ENCODE measurements around the gene DYNC2H1. TPM values are rescaled to one million over a fixed set of nuclear protein-coding genes. Genes with fewer than 3 reads are reported as not detected.

The DYNC2H1 gene
- total RNA-seq, 1 experiment from 2014 or later = 17.2 TPM

DNA sequence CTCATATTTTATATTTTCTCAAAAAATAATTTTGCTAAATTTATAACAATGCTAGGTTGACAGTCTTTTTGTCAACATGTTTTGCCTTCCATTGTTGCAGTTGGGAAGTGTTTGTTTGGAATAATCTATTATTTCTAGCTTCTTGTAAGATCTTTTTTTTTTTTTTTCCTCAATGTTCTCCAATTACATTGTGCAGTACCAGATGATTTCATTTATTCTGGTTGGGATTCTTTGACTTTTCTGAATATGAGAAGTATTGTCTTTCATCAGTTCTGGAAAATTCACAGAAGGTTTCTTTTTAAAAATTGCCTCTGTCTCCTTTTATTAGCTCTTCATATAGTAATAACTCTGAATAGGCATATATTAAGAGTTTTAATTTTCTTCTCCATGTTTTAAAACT lies 245.4 kb downstream of the DYNC2H1 start:
- TF ChIP-seq ZNF671 (CRISPR knock-in tag; IDR thresholded peaks at IDR 0.05) = no peak
- ChIA-PET POLR2A (no interaction called here), CTCF (no interaction called here)
- Mint-ChIP-seq H3K27ac (no peak overlapping the region), H3K9me3 (peaks cover 6% of the 10 kb centered on the region; the same call in 1 of the 2 replicates), H3K27me3 (ENCODE audit: low read depth) (no peaks in the 10 kb centered on the region), H3K36me3 (peaks cover 5% of the 10 kb centered on the region; the same call in 1 of the 2 replicates), H3K4me3 (no peak overlapping the region), H3K4me1 (peaks cover 7% of the 10 kb centered on the region)
- DNase-seq (ENCODE audit: low spot score) (no peak), ATAC-seq (no peak)

DNA sequence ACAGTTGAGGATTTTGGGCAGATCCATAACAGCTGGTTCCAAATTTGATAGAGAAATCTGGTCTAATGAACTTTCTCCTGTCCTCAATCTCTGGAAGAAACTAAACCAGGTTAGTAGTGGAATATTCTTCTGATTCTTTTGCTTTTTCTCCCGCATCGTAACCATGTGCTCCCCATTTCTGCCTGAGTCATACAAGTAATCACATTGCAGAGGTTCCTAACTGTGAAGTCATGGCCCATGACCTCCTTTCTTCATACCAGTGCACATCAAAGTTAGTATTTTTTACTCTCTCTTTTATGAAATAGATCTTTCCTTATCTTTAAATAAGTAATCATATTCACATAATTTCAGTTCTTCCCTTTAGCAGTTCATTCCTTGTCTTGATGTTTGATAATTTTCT lies 249.0 kb downstream of the DYNC2H1 start:
- ChIA-PET POLR2A (no interaction called here), CTCF (no interaction called here)
- no peak for TF ChIP-seq OVOL2 (CRISPR knock-in tag; IDR thresholded peaks at IDR 0.05; ENCODE audit: borderline replicate concordance)
- no peak for TF ChIP-seq ZNF263 (CRISPR knock-in tag; IDR thresholded peaks at IDR 0.05; ENCODE audit: low read depth)
- TF ChIP-seq, protein P1, sequence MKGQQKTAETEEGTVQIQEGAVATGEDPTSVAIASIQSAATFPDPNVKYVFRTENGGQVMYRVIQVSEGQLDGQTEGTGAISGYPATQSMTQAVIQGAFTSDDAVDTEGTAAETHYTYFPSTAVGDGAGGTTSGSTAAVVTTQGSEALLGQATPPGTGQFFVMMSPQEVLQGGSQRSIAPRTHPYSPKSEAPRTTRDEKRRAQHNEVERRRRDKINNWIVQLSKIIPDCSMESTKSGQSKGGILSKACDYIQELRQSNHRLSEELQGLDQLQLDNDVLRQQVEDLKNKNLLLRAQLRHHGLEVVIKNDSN (CRISPR knock-in tag; IDR thresholded peaks at IDR 0.05) = no peak
- no peak for TF ChIP-seq ZNF138 (CRISPR knock-in tag; conservative IDR thresholded peaks at IDR 0.05)
- TF ChIP-seq, protein P2, sequence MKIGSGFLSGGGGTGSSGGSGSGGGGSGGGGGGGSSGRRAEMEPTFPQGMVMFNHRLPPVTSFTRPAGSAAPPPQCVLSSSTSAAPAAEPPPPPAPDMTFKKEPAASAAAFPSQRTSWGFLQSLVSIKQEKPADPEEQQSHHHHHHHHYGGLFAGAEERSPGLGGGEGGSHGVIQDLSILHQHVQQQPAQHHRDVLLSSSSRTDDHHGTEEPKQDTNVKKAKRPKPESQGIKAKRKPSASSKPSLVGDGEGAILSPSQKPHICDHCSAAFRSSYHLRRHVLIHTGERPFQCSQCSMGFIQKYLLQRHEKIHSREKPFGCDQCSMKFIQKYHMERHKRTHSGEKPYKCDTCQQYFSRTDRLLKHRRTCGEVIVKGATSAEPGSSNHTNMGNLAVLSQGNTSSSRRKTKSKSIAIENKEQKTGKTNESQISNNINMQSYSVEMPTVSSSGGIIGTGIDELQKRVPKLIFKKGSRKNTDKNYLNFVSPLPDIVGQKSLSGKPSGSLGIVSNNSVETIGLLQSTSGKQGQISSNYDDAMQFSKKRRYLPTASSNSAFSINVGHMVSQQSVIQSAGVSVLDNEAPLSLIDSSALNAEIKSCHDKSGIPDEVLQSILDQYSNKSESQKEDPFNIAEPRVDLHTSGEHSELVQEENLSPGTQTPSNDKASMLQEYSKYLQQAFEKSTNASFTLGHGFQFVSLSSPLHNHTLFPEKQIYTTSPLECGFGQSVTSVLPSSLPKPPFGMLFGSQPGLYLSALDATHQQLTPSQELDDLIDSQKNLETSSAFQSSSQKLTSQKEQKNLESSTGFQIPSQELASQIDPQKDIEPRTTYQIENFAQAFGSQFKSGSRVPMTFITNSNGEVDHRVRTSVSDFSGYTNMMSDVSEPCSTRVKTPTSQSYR (CRISPR knock-in tag; IDR thresholded peaks at IDR 0.05) = no peak
- TF ChIP-seq TEAD4 (CRISPR knock-in tag; IDR thresholded peaks at IDR 0.05) = no peak
- TF ChIP-seq IRF2 (CRISPR knock-in tag; IDR thresholded peaks at IDR 0.05; ENCODE audit: borderline replicate concordance, low read depth) = no peak
- TF ChIP-seq, protein P3, sequence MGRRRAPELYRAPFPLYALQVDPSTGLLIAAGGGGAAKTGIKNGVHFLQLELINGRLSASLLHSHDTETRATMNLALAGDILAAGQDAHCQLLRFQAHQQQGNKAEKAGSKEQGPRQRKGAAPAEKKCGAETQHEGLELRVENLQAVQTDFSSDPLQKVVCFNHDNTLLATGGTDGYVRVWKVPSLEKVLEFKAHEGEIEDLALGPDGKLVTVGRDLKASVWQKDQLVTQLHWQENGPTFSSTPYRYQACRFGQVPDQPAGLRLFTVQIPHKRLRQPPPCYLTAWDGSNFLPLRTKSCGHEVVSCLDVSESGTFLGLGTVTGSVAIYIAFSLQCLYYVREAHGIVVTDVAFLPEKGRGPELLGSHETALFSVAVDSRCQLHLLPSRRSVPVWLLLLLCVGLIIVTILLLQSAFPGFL (CRISPR knock-in tag; IDR thresholded peaks at IDR 0.05; ENCODE audit: borderline replicate concordance) = no peak
- TF ChIP-seq FOXP1 (CRISPR knock-in tag; IDR thresholded peaks at IDR 0.05; ENCODE audit: borderline replicate concordance) = no peak
- TF ChIP-seq ZNF317 (CRISPR knock-in tag; IDR thresholded peaks at IDR 0.05; ENCODE audit: borderline replicate concordance, low read depth) = no peak
- no peak for TF ChIP-seq ZNF219 (CRISPR knock-in tag; IDR thresholded peaks at IDR 0.05; ENCODE audit: borderline replicate concordance)
- Mint-ChIP-seq H3K4me3 (no peak overlapping the region), H3K36me3 (no peaks in the 10 kb centered on the region), H3K27me3 (ENCODE audit: low read depth) (no peaks in the 10 kb centered on the region), H3K27ac (no peak overlapping the region), H3K9me3 (no peaks in the 10 kb centered on the region), H3K4me1 (peaks cover 8% of the 10 kb centered on the region)
- DNase-seq (ENCODE audit: low spot score) = no peak
- ATAC-seq = no peak

DNA sequence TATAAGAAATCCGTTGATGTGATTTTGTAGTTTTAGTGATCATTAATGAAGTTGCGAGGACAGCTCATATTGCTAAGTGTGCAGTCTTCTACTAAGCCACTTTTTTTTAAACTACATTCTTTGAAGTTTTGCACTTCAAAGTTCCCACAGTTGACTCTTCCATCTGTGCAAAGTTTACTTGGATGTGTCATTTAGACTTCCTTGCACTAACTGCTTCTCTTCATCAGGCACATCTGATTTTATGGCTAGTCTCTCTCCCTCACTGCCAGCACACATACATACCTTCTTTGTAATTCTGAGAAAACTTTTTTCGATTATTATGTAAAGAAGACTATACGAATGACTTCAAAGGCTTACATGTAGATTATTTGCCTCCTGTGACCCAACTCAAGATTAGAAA lies 250.0 kb downstream of the DYNC2H1 start:
- no peak overlapping the region; the same call in 1 of the 2 replicates for H3K27ac Mint-ChIP-seq
- no peaks in the 10 kb centered on the region for H3K9me3 Mint-ChIP-seq
- ATAC-seq = no peak
- ChIA-PET POLR2A (no interaction called here), CTCF (no interaction called here)
- H3K36me3 Mint-ChIP-seq = no peaks in the 10 kb centered on the region
- H3K4me1 Mint-ChIP-seq = peaks cover 8% of the 10 kb centered on the region
- no peaks in the 10 kb centered on the region for H3K27me3 Mint-ChIP-seq (ENCODE audit: low read depth)
- no peak overlapping the region for H3K4me3 Mint-ChIP-seq
- no peak for DNase-seq (ENCODE audit: low spot score)
- TF ChIP-seq NFATC4 (CRISPR knock-in tag; IDR thresholded peaks at IDR 0.05) (no peak), ZNF416 (CRISPR knock-in tag; IDR thresholded peaks at IDR 0.05) (no peak), JAZF1 (CRISPR knock-in tag; IDR thresholded peaks at IDR 0.05) (no peak), IRF2 (CRISPR knock-in tag; IDR thresholded peaks at IDR 0.05; ENCODE audit: borderline replicate concordance, low read depth) (no peak), GRHL2 (CRISPR knock-in tag; IDR thresholded peaks at IDR 0.05; ENCODE audit: insufficient replicate concordance, severe bottlenecking) (no peak), ZNF138 (CRISPR knock-in tag; conservative IDR thresholded peaks at IDR 0.05) (no peak)
- TF ChIP-seq, protein P4, sequence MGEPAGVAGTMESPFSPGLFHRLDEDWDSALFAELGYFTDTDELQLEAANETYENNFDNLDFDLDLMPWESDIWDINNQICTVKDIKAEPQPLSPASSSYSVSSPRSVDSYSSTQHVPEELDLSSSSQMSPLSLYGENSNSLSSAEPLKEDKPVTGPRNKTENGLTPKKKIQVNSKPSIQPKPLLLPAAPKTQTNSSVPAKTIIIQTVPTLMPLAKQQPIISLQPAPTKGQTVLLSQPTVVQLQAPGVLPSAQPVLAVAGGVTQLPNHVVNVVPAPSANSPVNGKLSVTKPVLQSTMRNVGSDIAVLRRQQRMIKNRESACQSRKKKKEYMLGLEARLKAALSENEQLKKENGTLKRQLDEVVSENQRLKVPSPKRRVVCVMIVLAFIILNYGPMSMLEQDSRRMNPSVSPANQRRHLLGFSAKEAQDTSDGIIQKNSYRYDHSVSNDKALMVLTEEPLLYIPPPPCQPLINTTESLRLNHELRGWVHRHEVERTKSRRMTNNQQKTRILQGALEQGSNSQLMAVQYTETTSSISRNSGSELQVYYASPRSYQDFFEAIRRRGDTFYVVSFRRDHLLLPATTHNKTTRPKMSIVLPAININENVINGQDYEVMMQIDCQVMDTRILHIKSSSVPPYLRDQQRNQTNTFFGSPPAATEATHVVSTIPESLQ (CRISPR knock-in tag; IDR thresholded peaks at IDR 0.05) = no peak
- TF ChIP-seq, protein P5, sequence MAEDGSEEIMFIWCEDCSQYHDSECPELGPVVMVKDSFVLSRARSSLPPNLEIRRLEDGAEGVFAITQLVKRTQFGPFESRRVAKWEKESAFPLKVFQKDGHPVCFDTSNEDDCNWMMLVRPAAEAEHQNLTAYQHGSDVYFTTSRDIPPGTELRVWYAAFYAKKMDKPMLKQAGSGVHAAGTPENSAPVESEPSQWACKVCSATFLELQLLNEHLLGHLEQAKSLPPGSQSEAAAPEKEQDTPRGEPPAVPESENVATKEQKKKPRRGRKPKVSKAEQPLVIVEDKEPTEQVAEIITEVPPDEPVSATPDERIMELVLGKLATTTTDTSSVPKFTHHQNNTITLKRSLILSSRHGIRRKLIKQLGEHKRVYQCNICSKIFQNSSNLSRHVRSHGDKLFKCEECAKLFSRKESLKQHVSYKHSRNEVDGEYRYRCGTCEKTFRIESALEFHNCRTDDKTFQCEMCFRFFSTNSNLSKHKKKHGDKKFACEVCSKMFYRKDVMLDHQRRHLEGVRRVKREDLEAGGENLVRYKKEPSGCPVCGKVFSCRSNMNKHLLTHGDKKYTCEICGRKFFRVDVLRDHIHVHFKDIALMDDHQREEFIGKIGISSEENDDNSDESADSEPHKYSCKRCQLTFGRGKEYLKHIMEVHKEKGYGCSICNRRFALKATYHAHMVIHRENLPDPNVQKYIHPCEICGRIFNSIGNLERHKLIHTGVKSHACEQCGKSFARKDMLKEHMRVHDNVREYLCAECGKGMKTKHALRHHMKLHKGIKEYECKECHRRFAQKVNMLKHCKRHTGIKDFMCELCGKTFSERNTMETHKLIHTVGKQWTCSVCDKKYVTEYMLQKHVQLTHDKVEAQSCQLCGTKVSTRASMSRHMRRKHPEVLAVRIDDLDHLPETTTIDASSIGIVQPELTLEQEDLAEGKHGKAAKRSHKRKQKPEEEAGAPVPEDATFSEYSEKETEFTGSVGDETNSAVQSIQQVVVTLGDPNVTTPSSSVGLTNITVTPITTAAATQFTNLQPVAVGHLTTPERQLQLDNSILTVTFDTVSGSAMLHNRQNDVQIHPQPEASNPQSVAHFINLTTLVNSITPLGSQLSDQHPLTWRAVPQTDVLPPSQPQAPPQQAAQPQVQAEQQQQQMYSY (CRISPR knock-in tag; IDR thresholded peaks at IDR 0.05) = no peak

Measured in WTC11 (cell line).